Glomerular visceral epithelial cell (primary cell): ENCODE measurements around the gene IFT74.
"Not testable (repeated sequence)": the region's sequence is repeated elsewhere in the genome, so short reads cannot be mapped to it uniquely, and the experiment has no call there.

Experiments used
- DNase-seq: peaks from one replicate; pipeline ENCODE4 v3.0.0-alpha.2; 2016; ENCODE audit errors: extremely low spot score

The IFT74 gene

DNA sequence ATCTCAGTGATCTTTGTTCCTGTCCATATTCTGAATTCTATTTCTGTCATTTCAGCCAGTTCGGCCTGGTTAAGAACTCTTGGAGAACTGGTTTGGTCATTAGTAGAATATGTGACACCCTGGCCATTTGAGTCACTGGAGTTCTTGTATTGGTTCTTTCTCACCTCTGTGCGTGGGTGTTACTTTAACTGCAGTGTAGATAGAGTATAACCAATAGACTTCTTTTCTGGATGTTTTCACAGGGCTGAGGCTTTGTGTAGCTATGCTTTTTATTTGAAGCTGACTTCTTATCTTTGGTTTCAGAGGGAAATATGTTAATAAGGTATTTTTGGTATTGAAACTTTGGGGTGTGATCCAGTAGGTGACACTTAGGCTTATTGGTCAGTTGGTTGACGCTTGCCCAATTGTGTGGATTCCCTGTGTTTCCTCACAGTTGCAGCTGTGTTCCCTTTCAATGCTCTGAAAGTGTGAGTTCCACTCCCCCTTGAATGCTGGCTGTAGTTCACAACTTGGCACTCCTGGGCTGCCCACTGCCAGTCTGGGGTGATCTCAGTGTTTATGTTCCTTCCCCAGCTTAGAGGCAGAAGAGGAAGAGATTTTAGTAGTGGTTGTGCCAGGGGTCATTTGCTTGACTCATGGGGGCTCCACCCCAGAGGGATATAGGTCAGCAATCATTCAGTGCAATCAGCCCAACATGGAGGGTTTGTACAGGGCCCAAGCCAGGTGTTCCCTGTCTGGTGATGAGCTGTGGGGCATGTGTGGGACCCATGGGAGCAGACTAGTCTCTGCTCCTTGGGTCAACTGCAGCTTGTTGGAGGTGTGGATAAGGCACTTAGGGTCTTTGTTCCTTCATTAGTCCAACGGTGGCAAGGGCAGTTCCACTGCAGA lies 117.9 kb downstream of the IFT74 start:
- DNase-seq = no peak

- no peak for DNase-seq
These were observed 122.5 kb downstream of the IFT74 start for GRCh38 chr9:27078685-27079084.

DNA sequence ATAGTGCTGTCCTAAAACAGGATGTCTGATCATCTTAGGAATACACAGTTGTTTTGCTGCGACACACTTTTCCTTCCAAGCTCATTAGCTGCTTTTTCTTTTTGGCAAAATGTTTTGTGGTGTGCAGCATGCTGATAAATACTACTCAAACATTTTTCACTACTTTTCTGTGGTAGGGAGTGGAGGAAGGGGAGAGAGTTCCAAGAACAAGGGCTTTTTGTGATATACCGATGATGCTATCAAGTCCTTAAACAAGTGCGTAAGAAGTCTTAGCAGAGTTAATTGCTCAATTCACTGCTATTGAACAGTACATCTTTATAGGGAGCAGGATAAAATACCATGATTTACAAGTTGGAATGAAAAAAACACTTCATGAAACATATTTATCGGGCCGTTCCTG lies 129.2 kb downstream of the IFT74 start:
- DNase-seq = no peak

- peak; percentile 24 for DNase-seq
These were observed 130.8 kb downstream of the IFT74 start for GRCh38 chr9:27086818-27087680.

DNA sequence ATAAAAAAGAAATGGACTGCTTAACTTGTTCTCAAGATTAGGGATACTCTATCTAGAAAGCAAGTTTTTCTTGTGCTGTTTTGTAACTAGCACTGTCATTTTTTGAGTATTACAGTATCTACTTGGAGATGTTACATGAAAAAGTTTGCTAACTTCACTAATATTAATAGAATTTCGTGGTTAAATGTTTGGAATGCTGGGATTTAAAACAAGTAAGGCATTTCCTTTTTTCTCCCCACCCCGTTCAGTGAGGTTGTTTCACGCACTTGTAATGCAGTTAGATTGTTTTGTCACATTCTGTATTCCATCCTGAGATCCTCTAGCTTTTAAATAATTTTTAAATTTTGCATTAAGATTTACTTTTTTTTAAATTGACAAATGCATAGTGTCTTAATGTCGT lies 132.8 kb downstream of the IFT74 start:
- DNase-seq = no peak

DNA sequence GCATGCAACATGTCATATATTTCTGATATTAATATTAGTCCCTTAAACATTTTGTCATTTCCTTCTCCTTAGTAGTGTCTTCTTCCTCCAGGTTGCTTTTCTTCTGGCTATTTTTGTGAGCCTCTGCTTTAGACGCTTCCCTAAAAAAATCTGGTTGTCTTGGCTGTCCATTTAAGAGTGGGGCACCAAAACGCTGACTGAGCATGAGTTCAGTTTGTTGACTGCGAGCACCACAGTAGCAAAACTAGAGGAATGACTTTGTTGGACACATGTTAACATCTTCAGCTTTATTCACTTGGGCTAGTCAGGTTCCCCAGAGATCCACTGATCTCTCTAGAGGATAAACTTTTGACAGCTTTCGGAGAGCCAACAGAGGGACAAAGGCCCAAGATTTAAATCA lies 133.5 kb downstream of the IFT74 start:
- DNase-seq = no peak

GRCh38 chr9:27090231-27090630 lies 134.0 kb downstream of the IFT74 start:
- DNase-seq = no peak

DNA sequence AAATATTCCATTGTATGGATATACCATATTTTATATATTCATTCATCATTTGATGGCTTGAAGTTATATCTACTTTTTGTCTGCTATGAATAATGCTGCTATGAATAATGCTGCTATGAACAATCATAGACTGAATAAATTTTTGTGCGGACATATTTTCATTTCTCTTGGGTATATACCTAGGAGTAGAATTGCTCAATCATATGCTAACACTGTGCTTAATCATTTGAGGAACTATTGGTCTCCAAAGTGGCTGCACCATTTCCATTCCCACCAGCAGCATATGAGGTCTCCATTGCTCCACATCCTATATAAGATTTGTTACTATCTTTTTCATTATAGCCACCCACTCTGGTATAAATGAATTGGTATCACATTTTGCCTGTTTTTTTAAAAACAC lies 134.5 kb downstream of the IFT74 start:
- DNase-seq = no peak

GRCh38 chr9:27092496-27092895 lies 136.3 kb downstream of the IFT74 start:
- not testable (repeated sequence) for DNase-seq

DNA sequence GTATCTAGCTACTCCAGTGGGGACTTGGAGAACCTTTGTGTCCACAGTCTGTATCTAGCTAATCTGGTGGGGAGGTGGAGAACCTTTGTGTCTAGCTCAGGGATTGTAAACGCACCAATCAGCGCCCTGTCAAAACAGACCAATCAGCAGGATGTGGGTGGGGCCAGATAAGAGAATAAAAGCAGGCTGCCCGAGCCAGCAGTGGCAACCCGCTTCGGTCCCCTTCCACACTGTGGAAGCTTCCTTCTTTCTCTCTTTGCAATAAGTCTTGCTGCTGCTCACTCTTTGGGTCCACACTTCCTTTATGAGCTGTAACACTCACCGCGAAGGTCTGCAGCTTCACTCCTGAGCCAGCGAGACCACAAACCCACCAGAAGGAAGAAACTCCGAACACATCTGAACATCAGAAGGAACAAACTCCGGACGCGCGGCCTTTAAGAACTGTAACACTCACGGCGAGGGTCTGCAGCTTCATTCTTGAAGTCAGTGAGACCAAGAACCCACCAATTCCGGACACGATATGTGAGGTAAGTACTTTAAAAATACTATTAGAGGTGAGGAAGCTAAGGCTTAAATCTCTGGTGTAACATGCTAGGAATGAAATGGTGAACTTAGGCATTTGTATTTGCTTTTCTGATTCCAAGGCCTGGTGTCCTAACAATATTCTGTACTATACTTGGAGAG lies 137.3 kb downstream of the IFT74 start:
- DNase-seq = not testable (repeated sequence)

DNA sequence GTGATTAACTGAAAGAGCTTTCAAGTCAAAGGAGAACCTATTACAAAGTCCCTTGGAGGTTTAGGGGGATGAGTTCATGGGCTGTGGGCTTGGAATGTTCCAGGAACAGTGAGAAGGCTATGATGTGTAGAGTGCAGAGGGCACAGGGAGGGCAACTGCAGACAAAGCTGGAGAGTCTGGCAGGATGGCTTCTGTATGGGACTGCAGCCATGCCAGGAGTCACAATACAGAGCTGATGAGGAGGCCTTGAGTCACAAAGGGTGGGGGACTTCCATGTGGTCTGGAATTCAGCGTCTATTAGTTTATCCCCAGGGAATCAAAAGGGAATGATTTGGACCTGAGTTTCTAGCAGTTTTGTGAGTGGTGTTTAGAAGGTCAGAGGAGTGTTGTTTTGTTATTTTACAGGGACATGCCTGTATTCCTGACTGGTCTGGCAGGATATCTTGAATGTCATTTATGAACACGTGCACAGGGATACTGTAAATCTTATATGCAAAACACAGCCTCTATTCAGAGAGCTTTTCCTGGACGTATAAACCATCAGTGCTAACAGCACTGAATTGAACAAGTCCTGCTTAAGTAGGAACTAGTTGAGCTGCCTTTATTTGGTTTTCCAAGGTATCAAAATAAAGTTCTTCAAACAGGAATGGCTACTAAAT lies 138.6 kb downstream of the IFT74 start:
- peak; percentile 10 for DNase-seq

DNA sequence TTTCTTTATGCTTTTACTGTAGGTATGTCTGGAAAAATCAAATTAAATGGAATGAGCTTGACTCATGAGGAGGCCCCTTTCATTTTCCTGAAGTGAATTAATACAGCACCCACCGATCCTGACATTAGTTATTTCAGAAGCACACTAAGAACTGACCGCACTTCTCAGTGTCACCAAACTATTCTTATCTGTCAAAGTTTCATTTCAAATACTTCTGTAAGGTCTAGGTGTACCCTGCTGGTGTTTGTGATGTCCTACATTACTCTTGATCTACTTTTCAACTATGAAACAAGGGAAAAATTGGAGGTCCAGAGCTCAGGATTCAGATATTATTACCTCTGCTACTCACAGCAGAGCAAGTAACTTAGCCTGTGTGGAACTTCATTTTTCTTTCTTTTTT lies 151.0 kb downstream of the IFT74 start:
- no peak for DNase-seq

DNA sequence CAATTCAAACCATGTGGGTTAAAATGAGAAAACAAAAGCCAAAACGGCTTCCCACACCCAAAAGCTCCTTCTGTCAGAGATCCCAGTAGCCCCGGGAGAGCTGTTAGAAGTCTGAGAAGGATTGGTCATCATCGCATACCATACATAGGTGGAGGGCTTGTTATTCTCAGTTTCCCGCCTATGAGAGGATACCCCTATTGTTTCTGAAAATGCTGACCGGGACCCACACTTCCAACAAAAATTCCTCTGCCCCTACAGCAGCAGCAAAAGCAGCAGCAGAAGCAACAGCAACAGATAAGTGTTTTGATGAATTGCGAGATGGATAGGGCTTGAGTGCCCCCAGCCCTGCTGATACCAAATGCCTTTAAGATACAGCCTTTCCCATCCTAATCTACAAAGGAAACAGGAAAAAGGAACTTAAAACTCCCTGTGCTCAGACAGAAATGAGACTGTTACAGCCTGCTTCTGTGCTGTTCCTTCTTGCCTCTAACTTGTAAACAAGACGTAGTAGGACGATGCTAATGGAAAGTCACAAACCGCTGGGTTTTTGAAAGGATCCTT lies 152.8 kb downstream of the IFT74 start, which contains the start of gene TEK:
Gene TEK (plus strand): TSS at position 245 of the 561 bp plus-strand sequence. CDS start 366 bp downstream, outside the sequence.
- no peak for DNase-seq

DNA sequence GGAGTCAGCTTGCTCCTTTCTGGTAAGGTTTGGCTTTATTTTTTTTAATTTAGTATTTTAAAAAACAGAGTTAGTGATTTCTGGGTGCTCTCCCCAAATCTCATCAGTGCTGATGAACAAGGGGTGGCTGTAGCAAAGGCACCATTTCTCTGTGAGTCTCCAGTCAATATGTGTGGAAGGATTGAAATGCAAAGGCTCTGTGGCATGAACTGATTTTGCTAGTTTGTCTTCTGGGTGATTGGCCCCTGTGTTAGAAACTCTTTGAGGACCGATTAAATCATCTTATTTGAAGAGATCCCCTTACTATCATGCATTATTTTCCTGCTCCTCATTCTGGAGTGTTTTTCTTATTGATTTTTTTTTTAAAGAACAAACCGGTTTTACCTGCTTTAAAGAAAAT lies 153.4 kb downstream of the IFT74 start:
- no peak for DNase-seq

DNA sequence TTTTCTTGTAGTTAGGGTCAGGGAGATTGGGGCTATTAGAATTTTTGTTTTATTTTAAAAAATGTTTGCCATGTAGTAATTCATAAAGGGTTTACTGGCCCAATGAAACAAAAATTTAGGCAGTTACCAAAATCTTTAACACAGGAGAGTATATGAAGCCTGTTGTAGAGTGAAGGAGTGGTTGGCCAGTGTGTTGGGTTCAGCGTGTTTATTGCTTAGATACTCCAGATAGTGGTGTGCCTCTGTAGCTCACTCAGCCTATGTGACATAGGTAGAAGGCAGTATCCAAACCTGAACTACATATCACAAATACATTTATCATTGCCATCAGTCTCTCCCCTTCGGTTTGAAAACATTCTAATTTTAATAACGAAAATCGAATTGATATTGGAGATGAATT lies 154.0 kb downstream of the IFT74 start:
- no peak for DNase-seq

GRCh38 chr9:27112235-27112634 lies 156.0 kb downstream of the IFT74 start:
- no peak for DNase-seq
